ENCODE results near the gene DDIT3.
A peak's percentile ranks its signal among the peaks of the same experiment; 100 is the strongest.

GRCh38 chr12:57545809-57546437, 25.6 kb upstream of the DDIT3 start:
- TF ChIP-seq, protein P1, sequence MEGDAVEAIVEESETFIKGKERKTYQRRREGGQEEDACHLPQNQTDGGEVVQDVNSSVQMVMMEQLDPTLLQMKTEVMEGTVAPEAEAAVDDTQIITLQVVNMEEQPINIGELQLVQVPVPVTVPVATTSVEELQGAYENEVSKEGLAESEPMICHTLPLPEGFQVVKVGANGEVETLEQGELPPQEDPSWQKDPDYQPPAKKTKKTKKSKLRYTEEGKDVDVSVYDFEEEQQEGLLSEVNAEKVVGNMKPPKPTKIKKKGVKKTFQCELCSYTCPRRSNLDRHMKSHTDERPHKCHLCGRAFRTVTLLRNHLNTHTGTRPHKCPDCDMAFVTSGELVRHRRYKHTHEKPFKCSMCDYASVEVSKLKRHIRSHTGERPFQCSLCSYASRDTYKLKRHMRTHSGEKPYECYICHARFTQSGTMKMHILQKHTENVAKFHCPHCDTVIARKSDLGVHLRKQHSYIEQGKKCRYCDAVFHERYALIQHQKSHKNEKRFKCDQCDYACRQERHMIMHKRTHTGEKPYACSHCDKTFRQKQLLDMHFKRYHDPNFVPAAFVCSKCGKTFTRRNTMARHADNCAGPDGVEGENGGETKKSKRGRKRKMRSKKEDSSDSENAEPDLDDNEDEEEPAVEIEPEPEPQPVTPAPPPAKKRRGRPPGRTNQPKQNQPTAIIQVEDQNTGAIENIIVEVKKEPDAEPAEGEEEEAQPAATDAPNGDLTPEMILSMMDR (IDR thresholded peaks at IDR 0.05; ENCODE audit: poor library complexity, severe bottlenecking), result no peak
- TF ChIP-seq POLR2AphosphoS5 (IDR thresholded peaks at IDR 0.05) (peak; percentile 7), EZH2 (IDR thresholded peaks at IDR 0.05; ENCODE audit: borderline replicate concordance, insufficient read depth, low read length, poor library complexity, severe bottlenecking) (no peak), REST (IDR thresholded peaks at IDR 0.05; ENCODE audit: borderline replicate concordance) (no peak), SMC3 (conservative IDR thresholded peaks at IDR 0.05; ENCODE audit: poor library complexity) (no peak), MXI1 (conservative IDR thresholded peaks at IDR 0.05; ENCODE audit: poor library complexity, severe bottlenecking) (no peak), RAD21 (conservative IDR thresholded peaks at IDR 0.05) (no peak), TAF1 (IDR thresholded peaks at IDR 0.05; ENCODE audit: low read depth) (peak; percentile 13), EP300 (conservative IDR thresholded peaks at IDR 0.05; ENCODE audit: poor library complexity, severe bottlenecking) (no peak)
